ENCODE results near the gene APBB2.

GRCh38 chr4:41064953-41065352, 149.4 kb downstream of the APBB2 start:
- no peak for TF ChIP-seq CBX8 (IDR thresholded peaks at IDR 0.05; ENCODE audit: borderline replicate concordance, low read depth, low read length)
- TF ChIP-seq ATF3 (IDR thresholded peaks at IDR 0.05; ENCODE audit: insufficient read depth, low read depth, low read length) = no peak
- TF ChIP-seq CTCF (IDR thresholded peaks at IDR 0.05; ENCODE audit: control extremely low read depth in 1 of 3, insufficient read depth in 1 of 3, low read depth in 1 of 3, low read length in 3 of 3) = no peak
- no peak for TF ChIP-seq SP2 (IDR thresholded peaks at IDR 0.05; ENCODE audit: low read length)
- no peak for TF ChIP-seq POLR2A (IDR thresholded peaks at IDR 0.05; ENCODE audit: control extremely low read depth in 1 of 2, low read depth in 2 of 2, low read length in 2 of 2)
- no peak for TF ChIP-seq TBP (IDR thresholded peaks at IDR 0.05; ENCODE audit: low read depth, low read length)
- TF ChIP-seq POLR2AphosphoS5 (IDR thresholded peaks at IDR 0.05; ENCODE audit: low read depth, low read length) = no peak
- no peak for TF ChIP-seq TEAD4 (IDR thresholded peaks at IDR 0.05; ENCODE audit: low read depth, low read length)
- no peak for TF ChIP-seq EGR1 (IDR thresholded peaks at IDR 0.05; ENCODE audit: borderline replicate concordance, low read depth, low read length)
- no peak for TF ChIP-seq EZH2 (IDR thresholded peaks at IDR 0.05; ENCODE audit: low read depth, low read length, severe bottlenecking)
- TF ChIP-seq SIN3A (conservative IDR thresholded peaks at IDR 0.05 in 1 of 2, IDR thresholded peaks at IDR 0.05 in 1 of 2; ENCODE audit: low read depth in 1 of 2, low read length in 2 of 2) = no peak
- TF ChIP-seq RAD21 (IDR thresholded peaks at IDR 0.05 in 1 of 2, conservative IDR thresholded peaks at IDR 0.05 in 1 of 2; ENCODE audit: low read depth in 2 of 2, low read length in 2 of 2) = no peak
- no peak for TF ChIP-seq MAX (IDR thresholded peaks at IDR 0.05)
- no peak for TF ChIP-seq JUND (IDR thresholded peaks at IDR 0.05; ENCODE audit: low read length)

Measured in H1 (cell line).